A673 (cell line): ENCODE data around the gene BAIAP2L1.

Experiments used
- CTCF ChIP-seq: fragments of 300-800, 200-600 bp; sonication (generic); conservative IDR thresholded peaks from 2 replicates; pipeline ENCODE4 v1.5.1; 2017; ENCODE audit warnings: low read depth, mild to moderate bottlenecking, antibody characterized with exemption, low read length, moderate library complexity, mixed read lengths
- EZH2 ChIP-seq: fragments of 200-600 bp; sonication (generic); IDR thresholded peaks from 2 replicates; pipeline ENCODE4 v1.6.1; 2017; ENCODE audit warnings: borderline replicate concordance, low read depth, mild to moderate bottlenecking, mixed read lengths, antibody characterized with exemption, low read length; ENCODE audit not compliant: poor library complexity, severe bottlenecking

- TF ChIP-seq CTCF (no peak), EZH2 (no peak)
Measured at GRCh38 chr7:98346515-98347069, 54.3 kb downstream of the BAIAP2L1 start.
